HG02798 (cell line): ENCODE measurements around the gene PTGIR.
A peak's percentile ranks its signal among the peaks of the same experiment; 100 is the strongest.

ENCODE experiments used
- ATAC-seq: cut with Tn5 transposase; IDR thresholded peaks from one replicate; pipeline ENCODE4 v1.9.1; 2021; ENCODE audit warnings: mild to moderate bottlenecking; ENCODE audit not compliant: unreplicated experiment, poor library complexity

PTGIR gene

DNA sequence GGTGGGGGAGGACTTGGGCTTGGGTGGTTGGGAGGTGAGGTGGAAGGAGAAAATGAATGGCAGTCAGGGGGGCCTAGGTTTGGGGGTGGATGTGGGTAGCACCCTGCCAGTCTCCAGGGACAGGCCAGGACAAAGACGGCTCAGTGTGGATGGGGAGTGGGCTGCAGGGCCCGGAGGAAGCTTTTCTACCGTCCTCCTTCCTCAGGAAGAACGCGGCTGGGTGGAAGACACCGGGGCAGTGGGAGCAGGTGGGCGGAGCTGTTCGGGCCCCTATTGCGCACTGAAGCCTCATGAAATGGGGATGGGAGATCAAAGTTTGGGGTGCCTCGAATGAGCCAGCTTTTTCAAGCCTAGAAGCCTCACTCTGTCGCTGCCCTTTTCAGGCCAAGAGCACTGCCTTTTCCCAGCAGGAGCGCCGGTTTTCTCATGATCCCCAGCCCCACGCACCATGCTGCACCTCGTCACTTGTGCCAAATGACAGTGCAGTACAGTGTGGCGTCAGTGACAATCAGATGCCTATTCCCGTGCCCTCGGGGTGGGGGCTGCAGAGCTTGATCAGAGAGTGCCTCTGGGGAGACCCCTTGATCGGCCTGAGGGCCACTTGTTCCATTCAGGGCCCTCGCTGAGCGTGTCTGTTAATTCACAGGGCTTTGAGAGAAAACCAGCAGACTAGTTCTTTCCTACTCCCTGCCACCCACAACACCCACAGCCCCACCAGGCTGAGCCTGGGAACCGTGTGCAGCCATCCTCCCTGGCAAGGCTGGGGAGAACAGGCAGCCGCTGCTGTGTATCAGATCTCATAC lies 22.3 kb downstream of the PTGIR start:
- no peak for ATAC-seq

DNA sequence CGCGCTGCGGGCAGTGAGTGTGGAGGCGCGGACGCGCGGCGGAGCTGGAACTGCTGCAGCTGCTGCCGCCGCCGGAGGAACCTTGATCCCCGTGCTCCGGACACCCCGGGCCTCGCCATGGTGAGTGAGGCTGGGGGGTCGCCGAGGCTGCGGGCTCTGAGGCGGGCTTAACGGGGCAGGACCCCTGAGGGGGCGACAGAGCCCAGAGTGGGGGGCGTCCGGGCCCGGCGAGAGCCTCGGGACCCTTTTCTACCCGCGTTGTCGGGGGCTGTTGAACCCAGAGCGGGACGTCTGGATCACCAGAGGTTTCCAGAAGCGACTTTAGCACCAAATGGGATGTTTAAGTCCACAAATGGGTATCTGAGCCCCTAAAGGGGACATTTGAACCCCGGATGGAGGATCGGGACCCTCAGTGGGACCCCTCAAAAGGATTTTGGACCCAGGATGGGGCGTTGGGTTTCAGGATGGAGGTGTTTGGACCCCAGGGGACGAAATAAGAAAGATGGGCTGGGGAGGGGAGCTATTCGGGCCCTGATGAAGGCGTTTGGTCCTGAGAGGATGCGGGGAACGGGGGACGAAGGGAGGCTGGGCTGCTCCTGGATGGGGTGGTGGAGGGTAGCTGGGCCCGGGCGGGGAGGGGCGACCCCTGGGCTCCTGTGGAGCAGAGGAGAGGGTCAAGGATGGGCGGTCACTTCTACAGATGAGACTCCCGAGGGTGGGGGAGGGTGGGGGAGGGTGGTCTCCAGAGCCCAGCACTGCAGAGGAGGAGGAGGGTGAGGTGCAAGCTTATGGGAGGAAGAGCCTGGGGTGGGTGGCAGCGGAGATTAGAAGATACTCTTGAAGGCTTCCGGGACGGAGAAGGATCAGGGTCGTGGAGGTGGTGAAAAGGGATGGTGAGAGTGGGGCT lies 23.3 kb downstream of the PTGIR start, which contains the start of gene CALM3:
TSS of gene CALM3 (plus strand) at position 13 of the 907 bp plus-strand sequence. CDS start at position 118, 105 bp downstream.
- ATAC-seq: no peak

DNA sequence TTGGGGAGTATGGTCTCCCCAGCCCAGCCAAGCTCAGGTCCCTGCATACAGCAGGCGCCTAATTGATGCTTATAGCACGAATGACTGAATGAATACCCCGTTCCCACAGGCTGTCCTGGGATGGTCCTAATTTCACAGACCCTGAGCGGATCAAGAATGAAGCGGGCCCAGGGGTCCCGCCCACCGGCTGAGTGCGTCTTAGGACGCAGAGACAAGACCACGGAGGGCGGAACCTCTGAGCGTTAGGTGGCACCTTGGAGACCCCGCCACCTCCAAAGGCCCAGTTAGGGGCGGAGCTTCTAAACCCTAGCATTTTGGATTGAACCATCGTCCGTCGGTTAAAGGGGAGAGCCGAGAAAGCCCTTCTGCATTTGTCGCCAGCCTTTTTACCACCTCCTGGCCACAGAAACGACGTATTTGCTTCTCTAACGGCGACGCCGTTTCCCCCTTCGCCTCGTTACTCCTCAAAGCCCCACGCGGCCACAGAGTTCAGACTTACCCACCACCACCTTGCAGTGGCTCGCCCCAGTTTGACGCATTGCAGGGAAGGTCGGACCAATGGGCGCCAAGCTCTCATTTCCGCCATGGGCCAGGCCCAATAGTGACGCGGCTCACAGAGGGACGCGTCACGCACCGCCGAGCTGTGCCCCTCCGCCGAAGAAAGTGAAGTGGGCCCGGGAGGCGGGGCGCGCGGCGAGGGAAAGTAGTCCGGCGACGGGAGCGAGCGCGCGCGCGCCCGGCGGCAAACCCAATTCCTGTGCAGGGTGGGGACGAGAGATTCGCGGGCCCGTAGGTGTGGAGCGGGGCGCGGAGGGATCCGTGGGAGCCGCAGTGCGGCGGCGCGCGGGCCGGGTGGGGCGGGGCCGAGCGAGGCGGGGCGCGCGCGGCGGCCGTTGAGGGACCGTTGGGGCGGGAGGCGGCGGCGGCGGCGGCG lies 24.2 kb downstream of the PTGIR start:
- ATAC-seq: peak; percentile 84

DNA sequence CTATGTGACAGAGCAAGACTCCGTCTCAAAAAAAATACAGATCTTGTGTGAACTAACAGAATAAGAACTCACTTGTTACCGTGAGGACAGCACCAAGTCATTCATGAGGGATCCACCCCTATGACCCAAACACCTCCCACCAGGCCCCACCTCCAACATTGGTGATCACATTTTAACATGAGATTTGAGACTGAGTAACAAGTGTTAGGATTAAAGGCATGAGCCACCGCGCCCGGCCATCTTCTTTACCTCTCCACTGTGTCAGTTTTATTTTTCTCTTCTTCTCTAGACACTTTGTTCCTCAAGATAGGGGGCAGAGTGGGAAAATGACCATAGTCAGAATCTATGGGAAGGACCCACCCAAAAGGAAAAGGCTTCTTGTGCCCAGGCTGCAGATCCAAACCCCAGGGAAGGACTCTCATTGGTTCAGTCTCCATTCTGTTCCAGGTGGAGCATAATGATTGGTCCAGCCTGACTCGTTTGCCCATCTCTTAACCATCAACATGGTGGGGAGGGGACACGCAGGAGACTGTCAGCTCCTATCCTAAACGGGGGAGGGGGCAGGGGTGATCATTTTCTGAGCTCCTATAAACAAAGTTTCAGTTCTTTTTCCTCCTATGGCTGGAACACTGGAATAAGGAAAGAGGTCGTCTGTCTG lies 25.0 kb downstream of the PTGIR start:
- no peak for ATAC-seq

DNA sequence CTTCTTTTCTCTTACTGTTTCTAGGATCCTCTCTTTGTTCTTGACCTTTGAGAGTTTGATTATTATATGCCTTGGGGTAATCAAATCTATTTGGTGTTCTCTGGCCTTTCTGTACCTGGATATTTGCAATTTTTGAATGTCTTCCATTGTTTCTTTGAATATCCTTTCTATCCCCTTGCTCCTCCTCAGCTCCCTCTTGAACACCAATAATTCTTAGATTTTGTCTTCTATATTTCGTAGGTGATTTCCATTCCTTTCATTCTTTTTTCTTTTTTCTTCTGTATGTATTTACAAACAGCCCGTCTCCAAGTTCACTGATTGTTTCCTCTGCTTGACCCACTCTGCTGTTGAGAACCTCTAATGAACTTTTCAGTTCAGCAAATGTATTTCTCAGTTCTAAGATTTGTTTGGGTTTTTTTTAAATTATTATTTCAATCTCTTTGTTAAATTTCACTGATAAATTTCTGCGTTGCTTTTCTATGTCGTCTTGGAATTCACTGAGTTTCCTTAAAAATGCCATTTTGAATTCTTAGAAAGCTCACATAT lies 26.4 kb downstream of the PTGIR start:
- ATAC-seq: no peak

DNA sequence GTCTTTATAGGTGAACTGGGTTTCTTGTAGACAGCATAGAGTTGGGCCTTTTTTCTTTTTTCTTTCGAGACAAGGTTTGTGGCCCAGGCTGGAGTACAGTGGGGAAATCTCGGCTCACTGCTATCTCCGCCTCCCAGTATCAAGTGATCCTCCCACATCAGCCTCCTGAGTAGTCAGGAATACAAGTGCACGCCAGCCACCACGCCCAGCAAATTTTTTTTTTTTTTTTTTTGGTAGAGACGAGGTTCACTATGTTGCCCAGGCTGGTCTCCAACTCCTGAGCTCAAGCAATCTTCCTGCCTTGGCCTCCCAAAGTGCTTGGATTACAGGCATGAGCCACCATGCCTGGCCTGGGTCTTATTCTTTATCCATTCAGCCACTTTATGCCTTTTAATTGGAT lies 28.9 kb downstream of the PTGIR start:
- no peak for ATAC-seq

DNA sequence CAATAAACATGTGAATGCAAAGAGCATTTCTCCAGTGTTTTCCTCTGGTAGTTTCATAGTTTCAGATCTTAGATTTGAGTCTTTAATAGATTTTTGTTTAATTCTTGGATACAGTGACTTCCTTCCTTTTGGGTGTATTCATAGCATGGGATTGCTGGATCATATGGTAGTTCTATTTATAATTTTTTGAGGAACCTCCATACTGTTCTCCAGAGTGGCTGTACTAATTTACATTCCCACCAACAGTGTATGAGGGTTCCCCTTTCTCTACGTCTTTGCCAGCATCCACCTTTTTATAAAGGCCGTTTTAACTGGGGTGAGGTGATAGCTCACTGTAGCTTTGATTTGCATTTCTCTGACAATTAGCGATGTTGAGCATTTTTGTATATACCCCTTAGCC lies 33.0 kb downstream of the PTGIR start:
- ATAC-seq: no peak

DNA sequence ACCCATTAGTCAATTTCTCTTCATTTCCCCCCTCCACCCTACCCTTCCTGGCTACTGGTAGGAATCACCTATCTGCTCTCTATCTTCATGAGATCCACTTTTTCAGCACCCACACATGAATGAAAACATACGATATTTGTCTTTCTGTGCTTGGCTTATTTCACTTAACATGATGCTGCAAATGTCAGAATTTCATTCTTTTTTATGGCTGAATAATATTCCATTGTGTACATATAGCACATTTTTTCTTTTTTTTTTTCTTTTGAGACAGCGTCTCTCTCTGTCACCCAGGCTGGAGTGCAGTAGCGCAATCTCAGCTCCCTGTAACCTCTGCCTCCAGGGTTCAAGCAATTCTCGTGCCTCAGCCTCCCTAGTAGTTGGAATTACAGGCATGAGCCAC lies 33.6 kb downstream of the PTGIR start:
- no peak for ATAC-seq

DNA sequence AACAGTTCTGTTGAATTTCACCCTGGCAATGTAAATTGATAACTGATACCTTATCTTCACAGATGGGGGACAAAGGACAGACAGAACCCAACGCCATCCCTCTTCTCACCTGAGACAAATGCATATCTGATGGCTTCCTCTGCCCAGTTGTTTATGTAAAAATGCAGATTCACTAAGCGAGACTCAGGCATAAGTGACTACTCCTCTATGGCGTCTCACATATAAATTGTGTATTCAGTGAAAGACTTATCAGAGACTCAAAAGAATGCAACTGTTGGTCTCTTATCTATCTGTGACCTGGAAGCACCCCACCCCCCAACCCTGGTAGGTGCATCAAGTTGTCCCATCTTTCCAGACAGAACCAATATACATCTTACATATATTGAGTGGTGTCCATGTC lies 37.0 kb downstream of the PTGIR start:
- no peak for ATAC-seq

DNA sequence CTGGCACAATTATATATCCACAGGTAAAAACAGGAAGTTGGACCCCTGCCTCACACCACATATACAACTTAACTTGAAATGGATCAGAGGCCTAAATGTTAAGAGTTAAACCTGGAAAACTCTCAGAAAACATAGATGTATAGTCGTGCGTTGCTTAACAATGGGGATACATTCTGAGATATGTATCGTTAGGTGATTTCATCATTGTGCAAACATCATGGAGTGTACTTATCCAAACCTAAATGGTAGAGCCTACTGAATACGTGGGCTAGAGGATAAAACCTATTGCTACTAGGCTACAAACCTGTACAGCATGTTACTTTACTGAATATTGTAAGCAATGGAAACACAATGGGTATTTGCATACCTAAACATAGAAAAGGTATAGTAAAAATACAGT lies 38.6 kb downstream of the PTGIR start:
- no peak for ATAC-seq

DNA sequence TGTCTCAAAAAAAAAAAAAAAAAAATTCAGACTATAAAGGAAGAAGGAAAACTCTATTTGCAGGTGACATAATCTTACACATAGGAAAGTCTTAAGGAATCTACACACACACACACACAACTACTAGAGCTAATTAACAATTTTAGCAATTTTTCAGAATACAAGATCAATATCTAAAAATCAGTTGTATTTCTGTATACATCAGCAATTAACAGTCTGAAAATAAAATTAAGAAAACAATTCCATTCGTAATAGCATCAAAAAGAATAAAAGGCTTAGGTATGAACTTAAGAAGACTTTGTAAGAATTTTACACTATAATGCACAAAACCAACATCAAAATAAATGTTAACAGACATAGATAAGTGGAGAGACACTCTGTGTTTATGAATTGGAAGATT lies 39.4 kb downstream of the PTGIR start:
- no peak for ATAC-seq

DNA sequence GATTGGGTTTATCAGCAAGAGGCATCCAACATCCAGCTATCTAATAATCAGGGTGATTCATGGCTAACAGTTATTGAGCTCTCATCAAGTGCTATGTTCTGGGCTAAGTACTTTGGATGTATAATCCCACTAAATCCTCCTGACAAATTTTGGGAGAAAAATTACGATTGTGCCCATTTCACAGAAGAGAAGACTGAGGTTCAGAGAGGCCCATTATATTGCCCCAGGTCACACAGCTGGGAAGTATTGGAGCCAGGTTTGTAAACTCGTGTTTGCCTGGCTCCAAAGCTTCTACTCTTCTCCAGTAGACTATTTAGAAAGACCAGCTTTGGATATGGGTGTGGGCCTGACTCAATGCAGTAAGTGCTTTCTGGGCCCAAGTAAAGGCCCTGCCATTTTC lies 44.6 kb downstream of the PTGIR start:
- ATAC-seq: no peak

DNA sequence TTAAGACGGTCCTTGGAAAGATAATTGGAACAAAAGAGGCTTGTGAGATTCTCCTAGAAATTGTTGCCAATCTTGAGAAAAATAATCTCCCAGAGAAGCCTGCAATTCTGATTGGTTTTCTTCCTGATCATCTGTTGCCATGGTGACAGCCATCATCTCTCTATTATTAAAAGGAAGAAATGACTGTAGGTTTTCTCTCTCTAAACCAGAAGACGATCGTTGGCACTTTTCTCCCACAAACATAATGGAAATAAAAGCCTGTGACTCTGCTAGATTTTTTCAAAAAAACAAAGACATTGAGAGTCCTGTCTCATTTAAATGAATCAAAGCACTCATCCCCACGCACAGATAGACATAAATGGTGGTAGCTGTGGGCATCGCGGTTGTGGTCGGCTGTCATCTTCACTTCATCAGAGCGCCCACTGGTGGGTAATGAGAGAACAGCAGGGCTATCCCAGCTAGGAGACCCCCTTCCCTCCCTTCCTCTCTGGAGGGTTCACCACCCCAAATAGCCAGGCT lies 45.5 kb downstream of the PTGIR start:
- no peak for ATAC-seq

DNA sequence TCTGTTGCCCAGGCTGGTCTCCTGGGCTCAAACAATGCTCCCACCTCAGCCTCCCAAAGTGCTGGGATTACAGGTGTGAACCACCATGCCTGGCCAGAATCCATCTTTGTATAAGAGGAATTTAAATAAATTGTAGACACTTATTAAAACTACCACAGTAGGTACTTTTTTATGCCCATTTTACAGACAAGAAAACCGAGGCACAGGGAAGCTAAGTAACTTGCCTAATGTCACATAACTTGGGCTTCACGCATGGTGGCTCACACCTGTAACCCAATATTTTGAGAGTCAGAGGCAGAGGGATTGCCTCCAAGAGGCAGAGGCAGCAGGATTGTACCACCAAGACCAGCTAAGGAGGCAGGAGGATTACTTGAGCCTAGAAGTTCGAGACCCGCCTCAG lies 46.4 kb downstream of the PTGIR start:
- no peak for ATAC-seq

DNA sequence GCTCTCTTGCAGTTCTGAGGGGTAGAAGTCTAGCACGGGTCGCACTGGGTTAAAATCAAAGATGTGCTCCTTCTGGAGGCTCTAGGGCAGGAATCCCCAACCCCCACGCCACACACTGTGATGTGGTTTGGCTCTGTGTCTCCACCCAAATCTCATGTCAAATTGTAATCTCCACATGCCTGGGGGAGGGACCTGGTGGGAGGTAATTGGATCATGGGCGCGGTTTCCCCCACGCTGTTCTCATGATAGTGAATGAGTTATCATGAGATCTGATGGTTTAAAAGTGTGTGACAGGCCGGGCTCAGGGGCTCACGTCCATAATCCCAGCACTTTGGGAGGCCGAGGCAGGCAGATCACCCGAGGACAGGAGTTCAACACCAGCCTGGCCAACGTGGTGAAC lies 50.4 kb downstream of the PTGIR start:
- ATAC-seq: no peak

DNA sequence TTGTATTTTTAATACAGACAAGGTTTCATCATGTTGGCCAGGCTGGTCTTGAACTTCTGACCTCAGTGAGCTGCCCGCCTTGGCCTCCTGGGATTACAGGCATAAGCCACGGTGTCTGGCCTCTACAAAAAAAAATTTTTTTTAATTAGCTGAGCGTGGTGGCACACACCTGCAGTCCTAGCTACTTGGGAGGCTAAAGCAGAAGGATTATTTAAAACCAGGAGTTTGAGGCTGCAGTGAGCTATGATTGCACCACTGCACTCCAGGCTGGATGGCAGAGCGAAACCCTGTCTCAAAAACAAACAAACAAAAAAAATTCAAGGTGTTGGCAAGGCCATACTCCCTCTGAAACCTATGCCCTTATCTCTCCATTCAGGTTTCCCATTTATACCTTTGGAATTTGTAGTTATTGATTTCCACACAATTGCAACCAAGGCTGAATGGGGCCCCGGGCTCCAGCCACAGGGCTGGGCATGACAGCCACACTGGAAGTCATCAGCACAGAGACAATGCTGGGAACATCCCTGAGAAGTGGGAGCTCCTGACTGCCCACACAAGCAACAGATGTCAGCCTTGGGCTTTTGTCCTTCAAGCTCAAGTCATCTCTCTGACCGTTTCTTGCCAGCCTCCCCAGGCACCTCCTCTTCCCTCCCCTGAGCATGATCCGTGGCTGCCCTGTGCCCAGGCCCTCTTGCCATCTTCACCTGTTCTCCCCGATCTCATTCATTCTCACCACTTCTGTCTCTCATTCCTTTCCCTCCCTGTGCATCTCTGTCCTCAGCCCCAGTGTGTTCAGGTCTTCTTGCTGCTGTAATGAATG lies 51.0 kb downstream of the PTGIR start:
- no peak for ATAC-seq

DNA sequence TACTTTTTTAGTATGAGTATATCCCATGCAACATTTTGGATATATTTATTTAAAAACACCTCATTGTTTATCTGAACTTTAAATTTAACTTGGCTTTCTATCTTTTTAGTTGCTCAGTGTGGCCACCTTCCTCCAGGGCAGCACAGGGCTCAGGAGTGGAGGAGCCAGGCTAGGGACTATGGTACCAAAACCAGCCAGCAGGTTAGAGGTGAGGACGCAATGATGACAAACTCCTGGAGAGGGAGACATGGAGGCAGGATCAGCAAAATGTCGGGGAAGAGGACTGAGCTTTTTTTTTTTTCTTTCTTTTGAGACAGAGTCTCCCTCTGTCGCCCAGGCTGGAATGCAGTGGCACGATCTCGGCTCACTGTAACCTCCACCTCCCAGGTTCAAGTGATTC lies 53.4 kb downstream of the PTGIR start:
- ATAC-seq: no peak
